Thyroid gland (tissue), 4 donors: ENCODE measurements around the gene NPM1.

Experiments
- CTCF ChIP-seq, 6 experiments: fragments of 200-600 bp in 3 of 6; fragments of 450-650 bp in 3 of 6; sonication (generic) in 3 of 6; IDR thresholded peaks; one replicate each; pipeline ENCODE4 v1.5.1; 2016 to 2019; ENCODE audit warnings: antibody characterized with exemption in 6 of 6, mild to moderate bottlenecking in 2 of 6, inconsistent platforms in 1 of 6, moderate library complexity in 1 of 6
- POLR2A ChIP-seq, 2 donors: fragments of 450-650 bp; IDR thresholded peaks; one replicate each; pipeline ENCODE4 v1.6.1; 2017; ENCODE audit warnings: antibody characterized with exemption in 2 of 2, mild to moderate bottlenecking in 2 of 2, moderate library complexity in 1 of 2

GRCh38 chr5:171415115-171415730, 27.6 kb downstream of the NPM1 start:
- no peak for TF ChIP-seq CTCF (IDR thresholded peaks at IDR 0.05)
- TF ChIP-seq POLR2A (IDR thresholded peaks at IDR 0.05): no peak
